ENCODE measurements around the gene SCGB3A1.

The SCGB3A1 gene

DNA sequence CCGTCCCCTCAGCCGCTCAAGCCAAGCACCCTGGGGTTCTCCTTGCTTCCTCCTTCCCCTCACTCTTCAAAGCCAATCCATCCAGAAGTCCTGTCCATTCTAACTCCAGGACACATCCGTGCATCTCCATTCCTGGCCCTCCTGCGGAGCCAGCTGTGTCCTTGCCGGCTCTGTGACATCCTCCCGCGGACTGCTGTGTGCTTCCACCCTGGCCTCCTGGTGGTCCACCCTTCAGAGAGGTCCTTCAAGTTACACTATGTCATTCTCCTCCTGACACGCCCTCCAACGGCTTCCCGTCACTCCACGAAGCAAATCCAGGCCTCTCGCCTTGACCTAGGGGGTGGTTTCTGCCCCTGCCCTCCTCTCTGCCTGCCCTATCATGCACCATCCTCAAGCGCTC, 13.0 kb upstream of the SCGB3A1 start:
- DNase-seq (ENCODE audit: low read depth) = no peak

DNA sequence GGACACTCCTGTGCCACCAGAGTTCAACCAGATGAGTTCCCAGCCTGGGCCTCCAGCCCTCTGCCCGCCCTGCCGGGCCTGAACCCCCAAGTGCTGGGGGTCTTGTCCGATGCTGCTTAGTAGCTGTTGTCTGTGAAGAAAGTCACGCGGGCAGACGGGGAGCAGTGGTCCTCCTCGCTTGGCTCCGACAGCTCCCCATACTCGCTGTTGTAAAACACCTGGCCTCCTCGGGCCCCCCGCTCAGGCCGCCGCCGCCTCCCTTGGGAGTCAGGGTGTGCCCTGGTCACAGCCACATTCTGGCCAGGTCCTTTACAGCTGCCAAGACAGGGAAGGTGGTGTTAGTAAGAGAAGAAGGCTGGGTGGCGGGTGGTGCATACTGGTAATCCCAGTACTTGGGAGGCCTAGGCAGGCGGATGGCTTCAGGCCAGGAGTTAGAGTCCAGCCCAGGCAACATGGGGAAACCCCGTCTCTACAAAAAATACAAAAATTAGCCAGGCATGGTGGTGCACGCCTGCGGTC, 11.8 kb upstream of the SCGB3A1 start:
- no peak for DNase-seq (ENCODE audit: low read depth)

DNA sequence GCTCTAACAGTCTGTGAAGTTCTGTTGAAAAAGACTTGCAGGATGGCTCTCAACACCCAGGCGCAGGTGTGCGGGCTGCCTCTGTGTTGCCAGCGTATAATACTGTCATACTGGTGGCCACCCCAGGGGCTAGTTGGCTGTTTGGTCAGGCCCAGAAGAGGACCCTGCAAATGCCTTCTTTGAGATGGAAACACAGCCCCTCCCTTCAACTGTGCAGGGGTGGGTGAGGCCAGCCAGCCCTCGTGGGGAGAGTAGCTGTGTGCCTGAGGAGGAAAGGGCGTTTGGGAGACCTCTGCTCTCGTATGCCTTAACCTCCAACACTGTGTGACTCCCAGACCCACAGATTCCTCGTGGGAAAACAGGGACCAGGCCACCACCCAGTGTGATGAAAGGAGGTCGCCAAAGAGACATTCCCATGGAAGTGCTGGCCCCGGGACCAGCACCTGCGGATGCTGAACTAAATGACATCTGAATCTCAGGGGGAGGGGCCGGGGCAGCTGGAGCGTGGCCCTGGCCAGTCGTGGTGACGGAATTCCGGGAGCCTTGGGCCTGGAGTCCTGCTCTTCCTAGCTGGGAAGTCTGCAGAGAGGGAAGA, 11.3 kb upstream of the SCGB3A1 start:
- no peak for DNase-seq (ENCODE audit: low read depth)

DNA sequence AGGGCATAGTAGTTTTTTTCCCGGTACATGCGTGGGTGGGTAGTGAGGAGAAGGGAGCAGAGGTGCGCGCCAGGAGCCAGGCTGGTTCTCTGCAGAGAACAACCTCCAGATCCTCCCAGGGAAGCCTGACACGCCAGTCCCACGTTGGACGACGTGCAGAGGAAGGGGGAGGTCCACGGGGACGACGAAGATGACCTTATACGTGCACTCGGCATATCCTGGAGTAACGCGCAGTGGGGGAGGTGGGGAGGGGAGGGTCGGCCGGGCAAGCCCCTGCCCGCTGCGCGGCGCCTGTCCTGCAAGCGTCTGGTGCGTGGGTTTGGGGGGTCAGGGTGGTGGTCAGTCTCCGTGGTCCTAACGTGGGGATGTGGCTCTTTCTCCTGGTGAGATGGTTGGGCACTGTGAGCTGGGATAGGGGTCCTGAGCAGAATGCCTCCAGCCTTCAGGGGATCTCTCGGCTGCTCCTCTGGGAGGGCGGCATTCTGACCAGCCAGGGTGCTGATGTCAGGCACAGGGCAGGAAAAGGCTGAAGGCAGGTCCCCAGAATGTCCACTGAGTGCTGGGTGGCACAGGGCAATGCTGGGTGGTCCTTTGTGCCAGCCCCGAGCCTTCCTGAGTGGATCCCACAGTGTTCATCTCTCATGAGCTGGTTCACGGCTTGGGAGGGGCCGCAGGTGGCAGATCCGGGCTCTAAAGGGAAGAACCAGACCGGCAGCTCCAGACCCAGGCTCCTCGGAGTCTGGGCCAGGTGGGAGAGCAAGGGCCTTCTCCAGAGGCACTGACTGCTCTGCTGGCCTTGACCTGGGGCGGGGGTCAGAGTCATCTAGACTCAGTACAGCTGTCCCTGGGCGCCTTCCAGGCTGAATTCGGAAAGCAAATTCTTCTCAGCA, 10.5 kb upstream of the SCGB3A1 start:
- no peak for DNase-seq (ENCODE audit: low read depth)

DNA sequence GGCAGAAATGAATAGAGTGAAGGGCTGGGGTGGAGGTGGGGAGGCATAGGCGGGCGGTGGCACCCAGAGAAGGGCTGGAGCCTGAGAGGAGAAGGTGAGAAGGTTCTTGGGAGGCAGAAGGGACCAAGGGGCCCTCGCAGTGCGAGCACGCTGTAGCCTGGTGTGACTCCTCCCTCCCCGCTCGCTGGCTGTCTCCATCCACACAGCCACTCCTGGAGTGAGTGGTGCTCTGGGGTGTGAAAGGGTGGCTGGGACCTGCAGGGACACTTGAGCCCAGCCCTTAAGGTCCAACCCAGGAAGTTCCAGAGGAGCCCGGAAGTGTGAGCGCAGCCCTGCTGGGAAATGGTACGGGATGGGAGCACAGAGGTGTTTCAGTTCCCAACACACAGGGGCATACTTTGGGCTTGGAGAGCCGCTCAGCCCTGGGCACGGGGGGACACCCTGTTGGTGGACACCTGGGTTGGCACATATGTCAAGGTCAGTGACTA, 9.3 kb upstream of the SCGB3A1 start:
- DNase-seq (ENCODE audit: low read depth) = no peak

- no peak for DNase-seq (ENCODE audit: low read depth)
These were observed 8.8 kb upstream of the SCGB3A1 start for GRCh38 chr5:180599981-180600553.

GRCh38 chr5:180599590-180599914, 8.3 kb upstream of the SCGB3A1 start:
- no peak for DNase-seq (ENCODE audit: low read depth)

DNA sequence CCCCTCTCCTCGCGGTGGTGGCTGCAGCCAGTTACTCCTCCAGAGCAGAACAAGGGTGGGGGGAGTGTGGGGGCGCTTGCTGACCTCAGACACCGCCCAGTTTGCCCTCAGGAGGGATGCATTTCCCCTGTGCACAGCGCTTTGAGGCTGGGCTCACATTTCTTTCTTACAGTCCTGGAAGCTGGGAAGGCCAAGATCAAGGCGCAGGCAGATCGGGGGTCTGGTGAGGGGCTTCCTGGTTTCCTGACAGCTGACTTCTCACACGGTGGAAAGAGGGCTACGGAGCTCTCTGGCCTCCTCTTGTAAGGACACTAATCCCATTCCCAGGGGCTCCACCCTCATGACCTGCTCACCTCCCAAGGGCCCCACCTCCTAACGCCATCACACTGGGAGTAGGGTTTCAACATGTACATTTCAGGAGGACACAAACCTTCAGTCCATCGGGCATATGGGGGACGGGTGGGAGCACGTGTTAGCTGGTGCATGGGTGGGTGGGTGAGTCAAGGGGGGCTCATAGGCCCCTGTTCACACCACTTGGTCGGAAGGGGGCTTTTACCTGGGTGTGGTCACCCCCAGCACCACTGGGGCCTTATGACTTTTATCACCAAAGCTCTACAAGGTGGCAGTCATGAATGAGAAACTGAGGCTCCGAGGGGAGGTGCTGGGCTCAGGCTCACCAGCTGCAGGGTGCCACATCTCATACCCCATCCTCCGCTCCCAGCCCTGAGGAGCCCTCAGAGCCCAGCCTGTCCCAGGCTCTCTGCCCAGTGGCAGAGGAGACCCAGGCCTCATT, 7.7 kb upstream of the SCGB3A1 start:
- DNase-seq (ENCODE audit: low read depth) = no peak

- no peak for DNase-seq (ENCODE audit: low read depth)
These were observed 7.0 kb upstream of the SCGB3A1 start for GRCh38 chr5:180598316-180598701.

DNA sequence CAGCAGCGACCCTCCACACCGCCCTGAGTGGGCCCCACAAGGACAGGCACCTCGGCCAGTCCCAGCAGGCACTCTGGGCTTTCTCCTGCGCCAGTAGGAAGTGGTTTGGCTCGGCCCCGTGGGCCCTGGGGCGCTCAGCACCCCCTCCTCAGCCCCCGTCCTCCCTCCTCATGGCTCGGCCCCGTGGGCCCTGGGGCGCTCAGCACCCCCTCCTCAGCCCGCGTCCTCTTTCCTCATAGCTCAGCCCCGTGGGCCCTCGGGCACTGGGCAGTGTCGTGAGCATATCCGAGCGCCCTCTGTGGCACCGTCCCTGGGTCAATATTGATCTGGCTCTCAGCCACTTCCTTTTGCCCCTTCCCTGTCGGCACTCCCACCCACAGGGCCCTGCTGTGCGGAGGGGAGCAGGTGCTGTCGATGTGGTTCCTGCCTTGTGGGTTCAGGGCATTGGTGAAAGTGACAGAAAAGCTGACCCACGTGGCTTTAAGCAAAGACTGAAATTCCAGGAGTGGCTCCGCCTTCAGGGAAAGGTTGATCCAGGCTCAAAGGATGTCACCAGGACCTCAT, 5.5 kb upstream of the SCGB3A1 start:
- no peak for DNase-seq (ENCODE audit: low read depth)

DNA sequence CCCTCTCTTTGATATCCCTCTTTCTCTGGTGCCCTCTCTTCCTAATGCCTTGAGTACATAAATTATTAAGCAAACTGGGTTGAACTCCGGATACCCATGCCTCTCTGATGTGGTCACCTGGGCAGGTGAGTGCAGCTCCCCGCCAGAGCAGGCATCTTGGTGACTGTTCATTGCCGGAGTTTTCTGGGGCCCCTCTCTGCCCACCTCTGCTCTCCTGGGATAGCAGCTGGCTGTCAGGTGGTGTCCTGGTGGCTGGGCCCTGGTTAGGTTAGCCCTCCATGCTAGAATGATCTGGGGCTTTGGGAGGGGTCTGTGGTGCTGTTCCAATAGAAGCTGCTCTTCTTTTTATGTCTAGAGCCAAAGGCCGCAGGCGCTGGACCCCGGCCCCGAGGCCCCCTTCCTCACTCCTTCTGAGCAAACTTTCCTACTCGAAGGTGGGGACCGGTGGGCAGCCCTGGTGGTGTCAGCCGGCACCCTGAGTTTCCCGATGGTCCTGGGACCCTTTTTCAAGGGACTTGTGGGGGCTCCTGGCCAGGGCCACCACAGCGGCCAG, 4.9 kb upstream of the SCGB3A1 start:
- DNase-seq (ENCODE audit: low read depth) = no peak

- DNase-seq (ENCODE audit: low read depth) = no peak
These were observed 4.2 kb upstream of the SCGB3A1 start for GRCh38 chr5:180595381-180596114.

- no peak for DNase-seq (ENCODE audit: low read depth)
These were observed 3.7 kb upstream of the SCGB3A1 start for GRCh38 chr5:180595046-180595379.

- DNase-seq (ENCODE audit: low read depth) = no peak
These were observed 3.2 kb upstream of the SCGB3A1 start for GRCh38 chr5:180594311-180595045.

GRCh38 chr5:180593446-180594206, 2.3 kb upstream of the SCGB3A1 start:
- no peak for DNase-seq (ENCODE audit: low read depth)

GRCh38 chr5:180592176-180592575, 877 bp upstream of the SCGB3A1 start:
- no peak for DNase-seq (ENCODE audit: low read depth)

GRCh38 chr5:180590543-180591310, 572 bp downstream of the SCGB3A1 start:
- DNase-seq (ENCODE audit: low read depth) = no peak

- no peak for DNase-seq (ENCODE audit: low read depth)
These were observed 1.3 kb downstream of the SCGB3A1 start for GRCh38 chr5:180589771-180590542.
